DLD1 (cell line): ENCODE data around the gene ELFN2.

Source experiments
- in situ Hi-C: cut with HindIII; loops from 2 replicates; pipeline ENCODE4 v1.10.0; 2017; ENCODE audit warnings: low sequenced_read_pairs

Gene ELFN2

GRCh38 chr22:37390075-37390474, 37.2 kb downstream of the ELFN2 start:
- in situ Hi-C loops: loop anchor here (10.0 kb wide), 1 partner anchor 55 kb away; no protein-coding TSS in a partner anchor

GRCh38 chr22:37388538-37388937, 38.7 kb downstream of the ELFN2 start:
- in situ Hi-C loops: no loop called here

- in situ Hi-C loops: no loop called here
Measured at GRCh38 chr22:37387793-37388192, 39.5 kb downstream of the ELFN2 start.

- in situ Hi-C loops: no loop called here
Measured at GRCh38 chr22:37386441-37386840, 40.8 kb downstream of the ELFN2 start.

GRCh38 chr22:37384691-37385090, 42.6 kb downstream of the ELFN2 start:
- in situ Hi-C loops: no loop called here

GRCh38 chr22:37383341-37383740, 43.9 kb downstream of the ELFN2 start:
- in situ Hi-C loops: no loop called here

GRCh38 chr22:37381489-37381888, 45.8 kb downstream of the ELFN2 start:
- in situ Hi-C loops: no loop called here

GRCh38 chr22:37379722-37380121, 47.6 kb downstream of the ELFN2 start:
- in situ Hi-C loops: no loop called here

GRCh38 chr22:37379085-37379484, 48.2 kb downstream of the ELFN2 start:
- in situ Hi-C loops: no loop called here

- in situ Hi-C loops: no loop called here
Measured at GRCh38 chr22:37378642-37379058, 48.6 kb downstream of the ELFN2 start.

GRCh38 chr22:37377927-37378326, 49.4 kb downstream of the ELFN2 start:
- in situ Hi-C loops: no loop called here

GRCh38 chr22:37377138-37377537, 50.1 kb downstream of the ELFN2 start:
- in situ Hi-C loops: no loop called here

GRCh38 chr22:37376643-37377042, 50.6 kb downstream of the ELFN2 start:
- in situ Hi-C loops: no loop called here

GRCh38 chr22:37375801-37376200, 51.5 kb downstream of the ELFN2 start:
- in situ Hi-C loops: no loop called here

GRCh38 chr22:37374571-37374970, 52.7 kb downstream of the ELFN2 start:
- in situ Hi-C loops: no loop called here

GRCh38 chr22:37373451-37373850, 53.8 kb downstream of the ELFN2 start:
- in situ Hi-C loops: no loop called here

- in situ Hi-C loops: no loop called here
Measured at GRCh38 chr22:37371911-37372310, 55.4 kb downstream of the ELFN2 start.

GRCh38 chr22:37371491-37371890, 55.8 kb downstream of the ELFN2 start:
- in situ Hi-C loops: no loop called here

- in situ Hi-C loops: no loop called here
Measured at GRCh38 chr22:37370306-37370979, 56.8 kb downstream of the ELFN2 start.

GRCh38 chr22:37369483-37369882, 57.8 kb downstream of the ELFN2 start:
- in situ Hi-C loops: no loop called here

- in situ Hi-C loops: no loop called here
Measured at GRCh38 chr22:37368058-37368457, 59.2 kb downstream of the ELFN2 start.

GRCh38 chr22:37366601-37367000, 60.7 kb downstream of the ELFN2 start:
- in situ Hi-C loops: no loop called here

GRCh38 chr22:37365950-37366349, 61.3 kb downstream of the ELFN2 start:
- in situ Hi-C loops: no loop called here
